HCT116 (cell line): ENCODE measurements around the gene TTC24. TPM values are rescaled to one million over a fixed set of nuclear protein-coding genes. Genes with fewer than 3 reads are reported as not detected.
A peak's percentile ranks its signal among the peaks of the same experiment; 100 is the strongest.

Experiments
- ATAC-seq: fragments of 200-7000 bp; cut with Tn5 transposase; 2 replicates; pipeline ENCODE4 v1.9.1; 2020; ENCODE audit warnings: mild to moderate bottlenecking, moderate library complexity
- BruUV-seq: library from RNA; stranded (reverse); fragments of 400-500 nt; replicated peaks from 2 replicates; lab custom pipeline; 2021; lab: Mats Ljungman, UMichigan
- CTCF ChIA-PET: fragments of 300-600 bp; sonication (Branson Sonifier 250); formaldehyde crosslinking; loops from one replicate; lab custom pipeline; 2021; ENCODE audit warnings: antibody characterized with exemption; lab: Charles Lee
- POLR2A ChIA-PET: fragments of 300-600, 350-600 bp; sonication (Branson Sonifier 250); formaldehyde crosslinking; loops from one replicate; lab custom pipeline; 2021; ENCODE audit warnings: antibody characterized with exemption; lab: Charles Lee
- RAD21 ChIA-PET, 2 experiments: fragments of 300-600 bp; sonication (Branson Sonifier 250); formaldehyde crosslinking; loops; one replicate each; lab custom pipeline; 2023; ENCODE audit warnings: low total read pairs in 2 of 2; ENCODE audit not compliant: uncharacterized antibody in 2 of 2, unreplicated experiment in 2 of 2, low non-redundant PET in 1 of 2; lab: Charles Lee
- DNase-seq: peaks from one replicate; pipeline ENCODE4 v3.0.0-alpha.2; 2010; ENCODE audit warnings: low read depth, low spot score
- H2AFZ ChIP-seq: fragments of 200-600 bp; shearing (Covaris generic), sonication (generic); 2 replicates; pipeline ENCODE4 v1.6.1; 2017; ENCODE audit warnings: low read depth, mixed run types, mixed read lengths, antibody characterized with exemption, low read length; ENCODE audit not compliant: poor library complexity, severe bottlenecking
- H3K27ac ChIP-seq: 2 replicates; pipeline ENCODE4 v1.5.1; 2012; ENCODE audit warnings: low read depth, low read length
- H3K27me3 ChIP-seq: fragments of 200-600 bp; sonication (generic); 2 replicates; pipeline ENCODE4 v1.6.1; 2016; ENCODE audit warnings: mixed run types, low read length, mixed read lengths; ENCODE audit not compliant: insufficient read depth
- H3K36me3 ChIP-seq, 2 experiments: fragments of 200-500 bp in 1 of 2; fragments of 200-600 bp in 1 of 2; sonication (Bioruptor generic) in 1 of 2; sonication (generic) in 1 of 2; 2 replicates each; pipeline versions ENCODE4 v1.5.1 to v1.6.1; 2014 to 2016; ENCODE audit warnings: low read length in 2 of 2, inconsistent platforms in 1 of 2, mixed read lengths in 1 of 2, mixed run types in 1 of 2; ENCODE audit not compliant: insufficient read depth in 2 of 2, control insufficient read depth in 1 of 2
- H3K4me1 ChIP-seq, 2 experiments: fragments of 200-600 bp in 1 of 2; sonication (generic) in 1 of 2; 2 replicates each; pipeline versions ENCODE4 v1.5.1 to v1.6.1; 2012 to 2017; ENCODE audit warnings: low read length in 2 of 2, inconsistent platforms in 1 of 2, mild to moderate bottlenecking in 1 of 2, mixed read lengths in 1 of 2, mixed run types in 1 of 2, moderate library complexity in 1 of 2; ENCODE audit not compliant: insufficient read depth in 2 of 2, control insufficient read depth in 1 of 2
- H3K4me2 ChIP-seq: fragments of 200-600 bp; sonication (generic); 2 replicates; pipeline ENCODE4 v1.6.1; 2017; ENCODE audit warnings: mixed run types, low read length, mixed read lengths
- H3K4me3 ChIP-seq, 2 experiments: fragments of 200-600 bp in 1 of 2; sonication (generic) in 1 of 2; replicated peaks in 1 of 2; 2 replicates each; pipeline ENCODE4 v1.5.1; 2011 to 2016; ENCODE audit warnings: low read length in 2 of 2, control low read depth in 1 of 2, low read depth in 1 of 2, mild to moderate bottlenecking in 1 of 2, mixed read lengths in 1 of 2, mixed run types in 1 of 2
- H3K79me2 ChIP-seq: fragments of 200-600 bp; sonication (generic); 2 replicates; pipeline ENCODE4 v1.6.1; 2017; ENCODE audit warnings: mild to moderate bottlenecking, mixed run types, low read length, moderate library complexity, mixed read lengths; ENCODE audit not compliant: insufficient read depth
- H3K9ac ChIP-seq: fragments of 200-600 bp; sonication (generic); 2 replicates; pipeline ENCODE4 v1.6.1; 2016; ENCODE audit warnings: low read length, mixed read lengths
- H3K9me2 ChIP-seq: fragments of 200-600 bp; sonication (generic), shearing (Covaris generic); 2 replicates; pipeline ENCODE4 v1.6.1; 2017; ENCODE audit warnings: mixed run types, mild to moderate bottlenecking, moderate library complexity; ENCODE audit not compliant: insufficient read depth
- H3K9me3 ChIP-seq, 2 experiments: fragments of 200-500 bp in 1 of 2; fragments of 200-600 bp in 1 of 2; sonication (Bioruptor generic) in 1 of 2; sonication (generic) in 1 of 2; 2 replicates each; pipeline ENCODE4 v1.6.1; 2014 to 2017; ENCODE audit warnings: low read length in 2 of 2, mixed read lengths in 2 of 2, inconsistent platforms in 1 of 2, low read depth in 1 of 2, mild to moderate bottlenecking in 1 of 2, mixed run types in 1 of 2, moderate library complexity in 1 of 2; ENCODE audit not compliant: control insufficient read depth in 1 of 2, insufficient read depth in 1 of 2
- H4K20me1 ChIP-seq: fragments of 200-600 bp; sonication (generic), shearing (Covaris generic); 2 replicates; pipeline ENCODE4 v1.6.1; 2017; ENCODE audit warnings: mixed run types, mild to moderate bottlenecking, moderate library complexity; ENCODE audit not compliant: insufficient read depth
- CEBPB ChIP-seq: IDR thresholded peaks from 2 replicates; pipeline ENCODE4 v1.6.1; 2012; ENCODE audit warnings: low read depth
- EZH2phosphoT487 ChIP-seq: fragments of 200-600 bp; IDR thresholded peaks from 2 replicates; pipeline ENCODE4 v1.6.1; 2018; ENCODE audit warnings: antibody characterized with exemption, borderline replicate concordance
- SRF ChIP-seq: IDR thresholded peaks from 2 replicates; pipeline ENCODE4 v1.6.1; 2012; ENCODE audit warnings: low read depth
- TCF7L2 ChIP-seq: IDR thresholded peaks from 2 replicates; pipeline ENCODE4 v1.7.0; 2011; ENCODE audit warnings: borderline replicate concordance, inconsistent platforms; ENCODE audit not compliant: insufficient read depth, insufficient read length; ENCODE audit errors: extremely low read depth
- ZNF274 ChIP-seq: fragments of 200-500 bp; sonication (Bioruptor generic); IDR thresholded peaks from 2 replicates; pipeline ENCODE4 v1.6.1; 2014; ENCODE audit warnings: mild to moderate bottlenecking, low read depth, low read length, inconsistent platforms
- intact Hi-C: fragments of 100-400 bp; cut with micrococcal nuclease; formaldehyde crosslinking; loops from 2 replicates; pipeline ENCODE4 v1.10.0; 2022
- total RNA-seq: library from RNA; stranded (reverse); gene quantifications from one replicate; pipeline ENCODE4 v1.2.1, GENCODE V29; 2021; ENCODE audit not compliant: unreplicated experiment

TTC24 gene
- total RNA-seq, 1 experiment from 2014 or later: not detected

DNA sequence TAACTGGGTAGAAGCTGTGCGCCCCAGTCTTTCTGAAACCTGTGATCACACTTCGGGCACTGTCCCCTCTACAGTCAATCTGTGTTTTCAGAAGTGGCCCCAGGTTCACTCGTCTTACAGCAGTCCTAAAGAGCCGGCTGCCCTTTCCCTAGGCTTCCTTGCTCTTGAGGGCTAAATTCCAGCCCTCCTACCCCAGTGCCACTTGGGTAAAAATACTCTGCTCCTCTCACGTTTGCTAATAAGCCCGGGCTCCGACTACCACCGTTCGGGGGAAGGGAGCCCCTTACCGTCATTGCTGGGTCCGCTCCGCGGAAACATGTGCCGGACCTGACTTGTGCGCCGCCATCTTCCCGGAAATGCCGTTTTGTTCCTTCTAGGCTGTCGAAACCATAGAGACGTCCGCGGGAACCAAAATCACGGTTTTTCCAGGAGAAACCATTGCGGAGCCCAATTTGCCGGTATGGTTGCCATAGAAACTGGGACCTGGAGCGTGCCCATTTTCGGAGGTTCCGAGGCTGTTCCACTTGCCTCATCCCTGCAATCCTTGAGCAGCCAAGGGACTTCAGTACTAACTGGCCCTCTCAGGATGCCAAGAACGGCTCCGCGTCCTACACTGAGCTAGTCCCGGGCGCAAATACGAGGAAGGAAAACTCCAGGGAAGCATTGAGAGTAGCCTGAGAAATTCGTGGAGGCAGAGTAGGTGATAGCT lies 21.8 kb downstream of the TTC24 start, which contains the start of gene GPATCH4 (continued):
- TF ChIP-seq SRF (peak; percentile 80), EZH2phosphoT487 (no peak), ZNF274 (no peak), CEBPB (no peak)
- TF ChIP-seq, all 23 proteins: peak for 10

DNA sequence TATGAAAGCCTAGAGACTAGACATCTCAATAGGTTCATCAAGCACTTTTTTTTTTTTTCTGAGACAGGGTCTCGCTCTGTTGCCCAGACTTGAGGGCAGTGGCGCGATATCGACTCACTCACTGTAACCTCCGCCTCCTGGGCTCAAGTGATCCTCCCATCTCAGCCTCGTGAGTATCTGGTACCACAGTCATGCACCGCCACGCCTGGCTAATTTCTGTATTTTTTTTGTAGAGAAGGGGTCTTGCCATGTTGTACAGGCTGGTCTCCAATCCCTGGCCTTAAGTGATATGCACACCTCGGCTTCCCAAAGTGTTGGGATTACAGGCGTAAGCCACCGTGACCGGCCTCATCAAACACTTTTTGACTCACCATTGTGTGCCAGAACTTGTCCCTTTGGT lies 22.4 kb downstream of the TTC24 start:
- H4K20me1 ChIP-seq: no peaks in the 10 kb centered on the region
- peak; percentile 46 for ATAC-seq
- ChIA-PET RAD21 (no interaction called here), POLR2A (interaction anchor here (0.8 to 1.4 kb wide), 2 partner anchors 15 to 17 kb away, joined by 3 read pairs; partner anchors contain the start of gene HAPLN2), CTCF (interaction anchor here (0.8 to 1.7 kb wide), 5 partner anchors 9 to 295 kb away, joined by 3 to 7 read pairs (median 4); partner anchors contain the start of genes NAXE and PRCC)
- peak overlapping the region; percentile 87 for H3K4me2 ChIP-seq
- DNase-seq: no peak
- H2AFZ ChIP-seq: peak overlapping the region; percentile 60
- peaks cover 10 to 23% of the 10 kb centered on the region in 2 experiments; a peak in 3 of 4 replicates for H3K36me3 ChIP-seq
- H3K4me1 ChIP-seq: peaks cover 11 to 29% of the 10 kb centered on the region in 2 experiments
- H3K9ac ChIP-seq: peak overlapping the region; percentile 97
- H3K79me2 ChIP-seq: peaks cover 54% of the 10 kb centered on the region
- no peak for TF ChIP-seq EZH2phosphoT487
- TF ChIP-seq TCF7L2: peak; percentile 50
- peak overlapping the region; percentile 75 for H3K27ac ChIP-seq
- no peaks in the 10 kb centered on the region for H3K27me3 ChIP-seq
- H3K9me2 ChIP-seq: no peaks in the 10 kb centered on the region
- no TSS peak for BruUV-seq
- intact Hi-C loops: loop anchor here (1.0 kb wide), 1 partner anchor 146 kb away; no protein-coding TSS in a partner anchor
- H3K4me3 ChIP-seq: peak overlapping the region; percentile 70 to 88
- no peaks in the 10 kb centered on the region for H3K9me3 ChIP-seq
